Right lung (tissue), 5 donors: Measurements from ENCODE around the gene DUSP14. TPM values are rescaled to one million over a fixed set of nuclear protein-coding genes. Genes with fewer than 3 reads are reported as not detected.

Experiments
- DNase-seq, 2 donors: peaks; one replicate each; pipeline ENCODE4 v3.0.0-alpha.2; 2013
- polyA plus RNA-seq, 5 donors: library from polyadenylated mRNA; unstranded; fragments of 120-200 nt; gene quantifications; one replicate each; pipeline versions ENCODE4 v1.2.1 to v1.2.3, GENCODE V29; 2013; ENCODE audit warnings: inconsistent platforms in 1 of 5, low replicate concordance in 1 of 5; ENCODE audit not compliant: insufficient read length in 5 of 5, insufficient read depth in 1 of 5

Gene DUSP14
- polyA plus RNA-seq, 5 donors: 7.3 to 11.0 (median 8.4) TPM

DNA sequence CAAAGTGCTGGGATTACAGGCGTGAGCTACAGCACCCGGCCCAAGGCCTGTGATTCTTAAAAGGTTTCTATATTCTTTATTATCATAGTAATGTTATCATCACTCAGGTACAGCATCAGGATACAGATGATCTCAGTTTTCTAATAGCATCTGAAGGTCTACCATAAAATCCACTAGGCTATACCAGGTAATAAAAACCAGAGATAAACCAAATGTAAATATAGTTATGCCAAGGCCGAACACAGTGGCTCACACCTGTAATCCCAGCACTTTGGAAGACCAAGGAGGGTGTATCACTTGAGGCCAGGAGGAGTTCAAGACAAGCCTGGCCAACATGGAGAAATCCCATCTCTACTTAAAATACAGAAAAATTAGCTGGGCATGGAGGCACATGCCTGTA is 65.7 kb downstream of the DUSP14 start:
- DNase-seq: no peak

DNA sequence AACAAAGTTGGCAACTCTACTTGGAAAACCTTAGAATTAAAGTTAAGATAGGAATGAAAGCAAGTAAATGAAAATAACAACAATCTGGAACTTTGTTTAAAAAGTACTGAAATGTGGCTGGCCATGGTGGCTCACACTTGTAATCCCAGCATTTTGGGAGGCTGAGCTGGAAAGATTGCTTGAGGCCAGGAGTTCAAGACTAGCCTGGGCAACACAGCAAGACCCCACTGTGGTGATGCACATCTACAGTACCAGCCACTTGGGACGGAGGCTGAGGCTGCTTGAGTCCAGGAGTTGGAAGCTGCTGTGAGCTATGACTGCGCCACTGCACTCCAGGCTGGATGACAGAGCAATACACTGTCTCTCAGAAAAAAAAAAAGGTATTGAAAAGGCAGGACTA is 67.8 kb downstream of the DUSP14 start:
- no peak for DNase-seq

DNA sequence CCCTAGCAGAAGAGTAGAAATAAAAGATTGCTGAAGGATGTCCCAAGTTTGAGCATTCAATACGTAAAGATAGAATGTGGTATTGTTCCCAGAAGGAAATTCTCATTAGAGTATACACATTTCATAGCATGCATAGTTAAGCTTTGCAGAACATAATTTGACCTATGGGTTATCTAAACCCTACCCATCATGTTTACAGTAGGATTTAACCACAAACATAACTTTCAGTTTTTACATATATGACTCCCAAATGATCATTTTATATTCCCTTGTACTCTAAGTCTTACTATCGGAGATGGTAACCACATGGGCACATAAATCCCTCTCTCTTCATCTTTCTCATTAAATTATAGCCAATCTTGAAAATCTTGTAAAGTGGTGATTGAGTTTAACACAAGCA is 68.6 kb downstream of the DUSP14 start:
- no peak for DNase-seq

DNA sequence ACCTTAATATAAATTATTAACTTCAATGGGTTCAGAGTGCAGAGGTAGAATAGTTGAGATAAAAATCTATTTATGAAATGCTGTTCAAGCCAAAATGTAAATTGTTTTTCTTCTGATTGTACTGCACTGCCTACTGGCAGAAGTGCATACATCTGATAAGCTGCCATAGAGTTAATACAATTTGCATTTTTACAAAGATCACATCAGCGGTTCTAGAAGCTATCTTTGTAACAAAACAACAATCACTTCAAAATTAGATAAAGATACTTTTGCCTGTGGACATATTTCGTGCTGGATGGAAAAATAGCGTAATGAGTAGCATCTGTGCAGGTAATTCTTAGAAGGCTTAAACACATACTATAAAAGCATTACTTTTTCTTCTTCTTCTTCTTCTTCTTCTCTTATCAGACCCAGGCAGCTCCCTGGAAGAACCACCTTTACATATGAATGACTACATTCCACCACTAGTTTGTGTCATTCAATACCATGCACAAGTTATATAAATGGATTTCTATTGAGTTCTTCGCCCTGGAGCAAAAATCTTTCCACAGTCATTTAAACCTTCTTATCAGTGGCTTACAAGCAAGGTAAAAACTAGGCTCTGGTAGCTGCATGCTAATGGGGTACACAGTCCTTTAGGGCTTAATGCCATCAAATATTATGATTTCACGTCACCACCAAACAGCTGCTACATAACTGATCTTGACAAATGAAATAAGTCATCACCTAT is 72.5 kb downstream of the DUSP14 start:
- DNase-seq: no peak

Other genes with a start within 250 kb of the DUSP14 start
- under 1 TPM in 4 of 5 donors, not detected in 1; 0.14 to 0.31 (median 0.24) TPM for gene C17orf78, start 113.9 kb upstream of the DUSP14 start, polyA plus RNA-seq
- gene ACACA, start 83.1 kb upstream of the DUSP14 start, polyA plus RNA-seq: 10 to 100 TPM; 40.8 to 60.5 (median 49.2) TPM
- gene TADA2A, start 83.0 kb upstream of the DUSP14 start, polyA plus RNA-seq: 10 to 100 TPM; 27.5 to 35.1 (median 28.5) TPM
- 10 to 100 TPM; 31.0 to 40.7 (median 38.0) TPM for gene SYNRG, start 119.5 kb downstream of the DUSP14 start, polyA plus RNA-seq
- gene DDX52, start 153.6 kb downstream of the DUSP14 start, polyA plus RNA-seq: 10 to 100 TPM; 28.4 to 40.8 (median 37.1) TPM